Activated naive CD4-positive, alpha-beta T cell treated with anti-CD3 and anti-CD28 coated beads, Interleukin-2, amount 50 U/mL, for 24 hours (primary cell): Measurements from ENCODE around the gene UBP1.
"Not testable (repeated sequence)": the region's sequence is repeated elsewhere in the genome, so short reads cannot be mapped to it uniquely, and the experiment has no call there.

Source experiments
- H3K27ac Mint-ChIP-seq: one replicate; pipeline ENCODE4 v1.8.0; 2021; ENCODE audit warnings: mild to moderate bottlenecking, mixed read lengths
- H3K27me3 Mint-ChIP-seq: one replicate; pipeline ENCODE4 v1.8.0; 2021; ENCODE audit warnings: mixed read lengths
- H3K36me3 Mint-ChIP-seq: one replicate; pipeline ENCODE4 v1.8.0; 2021; ENCODE audit warnings: mixed read lengths
- H3K4me1 Mint-ChIP-seq: one replicate; pipeline ENCODE4 v1.8.0; 2021; ENCODE audit warnings: mixed read lengths
- H3K4me3 Mint-ChIP-seq: one replicate; pipeline ENCODE4 v1.8.0; 2021; ENCODE audit warnings: mild to moderate bottlenecking, mixed read lengths
- H3K9me3 Mint-ChIP-seq: one replicate; pipeline ENCODE4 v1.8.0; 2021; ENCODE audit warnings: mixed read lengths

The UBP1 gene

GRCh38 chr3:33385423-33385822, 54.8 kb downstream of the UBP1 start:
- H3K9me3 Mint-ChIP-seq = no peaks in the 10 kb centered on the region
- peaks cover 4% of the 10 kb centered on the region for H3K4me1 Mint-ChIP-seq
- peaks cover 9% of the 10 kb centered on the region for H3K36me3 Mint-ChIP-seq
- H3K4me3 Mint-ChIP-seq = no peak overlapping the region
- H3K27me3 Mint-ChIP-seq = no peaks in the 10 kb centered on the region
- peak overlapping the region; percentile 62 for H3K27ac Mint-ChIP-seq

GRCh38 chr3:33383951-33384350, 56.3 kb downstream of the UBP1 start:
- Mint-ChIP-seq H3K9me3 (no peaks in the 10 kb centered on the region), H3K4me1 (peaks cover 4% of the 10 kb centered on the region), H3K36me3 (peaks cover 7% of the 10 kb centered on the region), H3K4me3 (no peak overlapping the region), H3K27me3 (no peaks in the 10 kb centered on the region), H3K27ac (no peak overlapping the region)

GRCh38 chr3:33380653-33381052, 59.6 kb downstream of the UBP1 start:
- Mint-ChIP-seq H3K4me3 (no peak overlapping the region), H3K36me3 (peaks cover 2% of the 10 kb centered on the region), H3K4me1 (no peaks in the 10 kb centered on the region), H3K9me3 (no peaks in the 10 kb centered on the region), H3K27ac (no peak overlapping the region), H3K27me3 (no peaks in the 10 kb centered on the region)

- Mint-ChIP-seq H3K27me3 (peaks cover under 1% of the 10 kb centered on the region), H3K36me3 (peaks cover 2% of the 10 kb centered on the region), H3K27ac (no peak overlapping the region), H3K4me1 (peaks cover 2% of the 10 kb centered on the region), H3K4me3 (no peak overlapping the region), H3K9me3 (no peaks in the 10 kb centered on the region)
These were observed 62.3 kb downstream of the UBP1 start for GRCh38 chr3:33377931-33378330.

- Mint-ChIP-seq H3K9me3 (no peaks in the 10 kb centered on the region), H3K4me1 (peaks cover 7% of the 10 kb centered on the region), H3K27ac (no peak overlapping the region), H3K4me3 (no peak overlapping the region), H3K36me3 (peaks cover 2% of the 10 kb centered on the region), H3K27me3 (peaks cover 1% of the 10 kb centered on the region)
These were observed 62.7 kb downstream of the UBP1 start for GRCh38 chr3:33377489-33377888.

GRCh38 chr3:33373082-33373437, 67.1 kb downstream of the UBP1 start:
- H3K36me3 Mint-ChIP-seq = peaks cover 2% of the 10 kb centered on the region
- H3K27ac Mint-ChIP-seq = no peak overlapping the region
- H3K4me3 Mint-ChIP-seq = peak overlapping the region; percentile 0
- peaks cover 8% of the 10 kb centered on the region for H3K4me1 Mint-ChIP-seq
- no peaks in the 10 kb centered on the region for H3K9me3 Mint-ChIP-seq
- peaks cover 8% of the 10 kb centered on the region for H3K27me3 Mint-ChIP-seq

GRCh38 chr3:33372218-33373081, 67.8 kb downstream of the UBP1 start:
- H3K9me3 Mint-ChIP-seq = no peaks in the 10 kb centered on the region
- H3K27ac Mint-ChIP-seq = no peak overlapping the region
- peaks cover 8% of the 10 kb centered on the region for H3K27me3 Mint-ChIP-seq
- H3K4me3 Mint-ChIP-seq = peak overlapping the region; percentile 0
- H3K36me3 Mint-ChIP-seq = peaks cover 2% of the 10 kb centered on the region
- H3K4me1 Mint-ChIP-seq = peaks cover 8% of the 10 kb centered on the region

GRCh38 chr3:33364531-33365128, 75.6 kb downstream of the UBP1 start:
- H3K27me3 Mint-ChIP-seq = no peaks in the 10 kb centered on the region
- H3K27ac Mint-ChIP-seq = no peak overlapping the region
- H3K36me3 Mint-ChIP-seq = no peaks in the 10 kb centered on the region
- no peaks in the 10 kb centered on the region for H3K4me1 Mint-ChIP-seq
- H3K9me3 Mint-ChIP-seq = no peaks in the 10 kb centered on the region
- H3K4me3 Mint-ChIP-seq = no peak overlapping the region

GRCh38 chr3:33364060-33364459, 76.1 kb downstream of the UBP1 start:
- Mint-ChIP-seq H3K27ac (no peak overlapping the region), H3K36me3 (no peaks in the 10 kb centered on the region), H3K27me3 (peaks cover 2% of the 10 kb centered on the region), H3K4me3 (no peak overlapping the region), H3K4me1 (no peaks in the 10 kb centered on the region), H3K9me3 (no peaks in the 10 kb centered on the region)

- no peaks in the 10 kb centered on the region for H3K9me3 Mint-ChIP-seq
- H3K4me1 Mint-ChIP-seq = no peaks in the 10 kb centered on the region
- H3K27me3 Mint-ChIP-seq = peaks cover 2% of the 10 kb centered on the region
- no peak overlapping the region for H3K27ac Mint-ChIP-seq
- no peaks in the 10 kb centered on the region for H3K36me3 Mint-ChIP-seq
- H3K4me3 Mint-ChIP-seq = no peak overlapping the region
These were observed 76.9 kb downstream of the UBP1 start for GRCh38 chr3:33363113-33363800.

- Mint-ChIP-seq H3K9me3 (no peaks in the 10 kb centered on the region), H3K27me3 (peaks cover 2% of the 10 kb centered on the region), H3K27ac (no peak overlapping the region), H3K4me1 (no peaks in the 10 kb centered on the region), H3K4me3 (no peak overlapping the region), H3K36me3 (no peaks in the 10 kb centered on the region)
These were observed 79.9 kb downstream of the UBP1 start for GRCh38 chr3:33360136-33360825.

GRCh38 chr3:33358172-33358781, 81.9 kb downstream of the UBP1 start:
- Mint-ChIP-seq H3K36me3 (no peaks in the 10 kb centered on the region), H3K4me3 (no peak overlapping the region), H3K9me3 (no peaks in the 10 kb centered on the region), H3K27ac (no peak overlapping the region), H3K27me3 (peaks cover 2% of the 10 kb centered on the region), H3K4me1 (no peaks in the 10 kb centered on the region)

GRCh38 chr3:33355611-33356010, 84.6 kb downstream of the UBP1 start:
- no peak overlapping the region for H3K27ac Mint-ChIP-seq
- no peaks in the 10 kb centered on the region for H3K36me3 Mint-ChIP-seq
- no peak overlapping the region for H3K4me3 Mint-ChIP-seq
- H3K4me1 Mint-ChIP-seq = no peaks in the 10 kb centered on the region
- peaks cover 3% of the 10 kb centered on the region for H3K27me3 Mint-ChIP-seq
- H3K9me3 Mint-ChIP-seq = no peaks in the 10 kb centered on the region

- Mint-ChIP-seq H3K9me3 (no peaks in the 10 kb centered on the region), H3K4me1 (no peaks in the 10 kb centered on the region), H3K27ac (peak overlapping the region; percentile 5), H3K27me3 (peaks cover 1% of the 10 kb centered on the region), H3K36me3 (no peaks in the 10 kb centered on the region), H3K4me3 (no peak overlapping the region)
These were observed 100.4 kb downstream of the UBP1 start for GRCh38 chr3:33339758-33340157.

- H3K36me3 Mint-ChIP-seq, H3K27ac Mint-ChIP-seq, H3K4me3 Mint-ChIP-seq, H3K9me3 Mint-ChIP-seq, H3K4me1 Mint-ChIP-seq, H3K27me3 Mint-ChIP-seq: not testable (repeated sequence)
These were observed 101.2 kb downstream of the UBP1 start for GRCh38 chr3:33338936-33339465.
